C4-2B (cell line): ENCODE results near the gene BABAM2.

Source experiments
- CTCF ChIP-seq: fragments of 450-650 bp; conservative IDR thresholded peaks from 2 replicates; pipeline ENCODE4 v1.5.1; 2017; ENCODE audit warnings: mild to moderate bottlenecking
- ZFX ChIP-seq: fragments of 450-650 bp; IDR thresholded peaks from 2 replicates; pipeline ENCODE4 v1.6.1; 2017

GRCh38 chr2:28172114-28172898 lies 281.8 kb downstream of the BABAM2 start:
- no peak for TF ChIP-seq CTCF
- no peak for TF ChIP-seq ZFX
